ENCODE measurements around the gene SEMA3F. TPM values are rescaled to one million over a fixed set of nuclear protein-coding genes. Genes with fewer than 3 reads are reported as not detected.

The SEMA3F gene
- total RNA-seq, 4 donors from 2014 or later = 5.2 to 40.1 (median 7.5) TPM

DNA sequence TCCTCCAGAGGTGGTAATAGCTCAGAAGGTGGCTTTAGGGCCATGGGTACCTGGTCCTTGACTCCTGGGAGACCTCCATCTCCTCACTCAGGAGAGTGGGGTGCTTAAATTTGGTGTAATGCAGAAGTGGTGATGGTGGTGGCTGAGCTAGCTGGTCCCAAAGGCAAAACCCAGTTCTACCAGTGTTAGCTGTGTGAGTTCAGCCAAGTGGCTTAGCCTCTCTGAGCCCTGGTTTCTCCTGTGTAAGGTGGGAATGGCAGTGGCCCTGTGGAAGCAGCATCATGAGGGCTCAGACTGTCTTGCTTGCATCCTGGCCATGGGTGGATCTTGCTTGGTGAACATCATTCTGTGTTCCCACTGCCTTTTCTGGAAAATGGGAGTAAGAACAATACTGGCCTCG is 9.4 kb downstream of the SEMA3F start:
- TF ChIP-seq, protein P1, sequence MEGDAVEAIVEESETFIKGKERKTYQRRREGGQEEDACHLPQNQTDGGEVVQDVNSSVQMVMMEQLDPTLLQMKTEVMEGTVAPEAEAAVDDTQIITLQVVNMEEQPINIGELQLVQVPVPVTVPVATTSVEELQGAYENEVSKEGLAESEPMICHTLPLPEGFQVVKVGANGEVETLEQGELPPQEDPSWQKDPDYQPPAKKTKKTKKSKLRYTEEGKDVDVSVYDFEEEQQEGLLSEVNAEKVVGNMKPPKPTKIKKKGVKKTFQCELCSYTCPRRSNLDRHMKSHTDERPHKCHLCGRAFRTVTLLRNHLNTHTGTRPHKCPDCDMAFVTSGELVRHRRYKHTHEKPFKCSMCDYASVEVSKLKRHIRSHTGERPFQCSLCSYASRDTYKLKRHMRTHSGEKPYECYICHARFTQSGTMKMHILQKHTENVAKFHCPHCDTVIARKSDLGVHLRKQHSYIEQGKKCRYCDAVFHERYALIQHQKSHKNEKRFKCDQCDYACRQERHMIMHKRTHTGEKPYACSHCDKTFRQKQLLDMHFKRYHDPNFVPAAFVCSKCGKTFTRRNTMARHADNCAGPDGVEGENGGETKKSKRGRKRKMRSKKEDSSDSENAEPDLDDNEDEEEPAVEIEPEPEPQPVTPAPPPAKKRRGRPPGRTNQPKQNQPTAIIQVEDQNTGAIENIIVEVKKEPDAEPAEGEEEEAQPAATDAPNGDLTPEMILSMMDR (IDR thresholded peaks at IDR 0.05 in 4 of 5, conservative IDR thresholded peaks at IDR 0.05 in 1 of 5) = no peak
- no peak for TF ChIP-seq POLR2A (IDR thresholded peaks at IDR 0.05)
- no peak for ATAC-seq
- Histone ChIP-seq H3K4me3 (no peak overlapping the region), H3K9me3 (no peaks in the 10 kb centered on the region), H3K27me3 (no peaks in the 10 kb centered on the region), H3K4me1 (peaks cover 57 to 82% of the 10 kb centered on the region in 2 donors), H3K36me3 (no peaks in the 10 kb centered on the region), H3K27ac (peak overlapping the region; percentile 75 to 82 (median 78))
- intact Hi-C loops (cut with DNase I; ENCODE audit: low total_unique reads) (no loop called here), in situ Hi-C loops (cut with MboI; ENCODE audit: low sequenced_read_pairs in 4 of 4) (no loop called here)
- DNase-seq = no peak

DNA sequence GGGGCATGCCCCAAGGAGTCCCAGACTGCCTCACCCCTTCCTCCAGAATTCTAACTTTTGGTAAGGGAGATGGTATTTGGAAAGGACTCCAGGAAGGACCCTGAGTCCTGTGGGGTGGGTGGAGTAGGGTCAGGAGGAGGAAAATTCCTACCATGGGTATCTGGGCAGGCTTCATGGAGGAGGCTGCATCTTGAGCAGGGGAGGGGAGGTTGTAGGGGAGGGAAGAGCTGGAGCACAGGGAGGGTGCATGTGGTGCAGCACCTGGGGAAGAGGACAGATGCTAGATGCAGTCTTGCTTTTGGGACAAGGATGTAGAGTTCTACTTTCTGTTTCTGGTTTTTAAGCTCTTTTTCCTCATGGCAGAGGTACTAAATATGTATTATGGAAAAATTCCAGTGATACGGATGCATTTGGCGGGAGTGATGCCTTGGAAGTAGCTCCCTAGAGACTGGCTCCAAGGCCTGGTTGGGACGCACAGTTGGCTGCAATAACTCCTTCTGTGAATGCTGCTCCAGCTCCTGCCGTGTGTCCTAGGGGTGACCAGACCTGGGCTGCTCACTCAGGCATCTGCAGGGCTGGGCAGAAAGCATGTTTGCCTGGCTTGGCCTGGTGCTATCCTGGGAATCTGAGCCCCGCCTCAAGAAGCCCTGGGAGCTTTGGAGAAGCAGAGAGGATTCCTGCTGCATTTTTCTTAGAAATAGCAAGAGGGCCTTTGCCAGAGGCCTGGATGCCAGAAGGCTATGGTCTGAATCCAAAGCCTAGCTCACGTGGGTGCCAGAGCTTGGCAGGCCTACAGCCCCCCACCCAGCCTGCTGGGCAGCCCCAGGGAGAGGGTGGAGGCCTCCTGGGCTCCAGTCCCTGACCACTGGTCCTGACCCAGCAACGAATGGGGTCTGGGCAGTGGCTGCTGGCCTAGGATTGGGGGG is 10.1 kb downstream of the SEMA3F start:
- Histone ChIP-seq H3K4me3 (peak overlapping the region in 1 of 4 donors; percentile 17), H3K9me3 (no peaks in the 10 kb centered on the region), H3K27me3 (no peaks in the 10 kb centered on the region), H3K4me1 (peaks cover 64 to 86% of the 10 kb centered on the region in 2 donors), H3K27ac (peak overlapping the region; percentile 75 to 82 (median 78)), H3K36me3 (no peaks in the 10 kb centered on the region)
- DNase-seq (no peak), ATAC-seq (peak in 1 of 2 donors; percentile 12)
- in situ Hi-C loops (cut with MboI; ENCODE audit: low sequenced_read_pairs in 4 of 4) = no loop called here
- no peak for TF ChIP-seq POLR2A (IDR thresholded peaks at IDR 0.05)
- TF ChIP-seq, protein P1 (IDR thresholded peaks at IDR 0.05 in 4 of 5, conservative IDR thresholded peaks at IDR 0.05 in 1 of 5) = no peak
- intact Hi-C loops (cut with DNase I; ENCODE audit: low total_unique reads) = no loop called here

DNA sequence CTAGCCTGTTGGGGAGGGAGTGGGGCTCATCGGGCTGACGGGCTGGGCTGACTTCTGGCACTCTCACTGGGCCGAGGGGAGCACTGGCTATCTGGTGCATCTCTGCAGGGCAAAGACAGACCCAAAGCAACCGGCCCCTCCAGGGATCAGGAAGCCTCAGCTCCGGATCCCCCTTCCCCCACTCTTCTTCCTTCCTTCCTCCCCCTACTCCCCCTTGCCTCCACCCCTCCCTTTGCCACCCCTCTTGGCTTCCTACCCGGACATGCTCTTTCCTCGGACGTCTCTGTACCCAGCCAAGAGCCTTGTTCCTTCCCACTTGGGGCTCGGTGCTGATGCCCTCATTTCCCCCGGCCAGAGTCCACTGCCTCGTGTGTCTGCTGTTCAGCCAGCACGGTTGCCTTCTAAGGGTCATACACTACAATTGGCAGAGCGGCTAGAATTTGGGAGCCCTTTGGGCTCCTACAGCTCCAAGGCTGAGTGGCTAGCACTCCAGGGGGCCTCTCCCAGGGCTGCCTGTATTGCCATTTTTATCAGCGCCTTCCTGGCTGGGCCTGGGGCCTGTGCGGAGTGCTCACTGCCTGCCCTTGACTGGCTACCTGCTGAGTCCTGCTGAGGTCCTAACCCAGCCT is 10.9 kb downstream of the SEMA3F start:
- Histone ChIP-seq H3K4me1 (peaks cover 72 to 90% of the 10 kb centered on the region in 2 donors), H3K9me3 (no peaks in the 10 kb centered on the region), H3K27me3 (no peaks in the 10 kb centered on the region), H3K4me3 (no peak overlapping the region), H3K36me3 (no peaks in the 10 kb centered on the region), H3K27ac (peak overlapping the region; percentile 75 to 82 (median 78))
- intact Hi-C loops (cut with DNase I; ENCODE audit: low total_unique reads) (no loop called here), in situ Hi-C loops (cut with MboI; ENCODE audit: low sequenced_read_pairs in 4 of 4) (no loop called here)
- TF ChIP-seq, protein P1 (IDR thresholded peaks at IDR 0.05 in 4 of 5, conservative IDR thresholded peaks at IDR 0.05 in 1 of 5) = no peak
- TF ChIP-seq POLR2A (IDR thresholded peaks at IDR 0.05) = no peak
- ATAC-seq (no peak), DNase-seq (no peak)

DNA sequence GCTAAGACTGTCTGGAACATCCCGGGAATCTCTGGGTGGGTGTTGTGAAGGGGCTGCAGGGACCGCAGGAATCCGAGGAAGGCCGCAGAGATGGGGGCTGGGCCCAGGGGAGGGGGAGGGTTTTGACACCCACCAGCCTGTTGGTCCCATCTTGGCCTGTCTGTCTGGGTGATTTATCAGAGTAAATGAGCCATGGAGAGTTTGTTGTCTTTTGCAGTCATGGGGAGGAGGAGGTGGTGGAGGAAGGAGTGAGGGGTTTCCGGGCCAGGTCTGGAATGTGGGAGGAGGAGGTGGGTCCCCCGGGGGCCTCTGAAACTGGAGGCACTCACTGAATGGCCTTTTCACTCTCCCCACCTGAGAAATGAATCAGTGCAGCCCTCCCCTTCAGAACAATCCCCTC is 11.5 kb downstream of the SEMA3F start:
- Histone ChIP-seq H3K27ac (peak overlapping the region; percentile 75 to 82 (median 78)), H3K4me1 (peaks cover 78 to 90% of the 10 kb centered on the region in 2 donors), H3K27me3 (no peaks in the 10 kb centered on the region), H3K9me3 (no peaks in the 10 kb centered on the region), H3K36me3 (no peaks in the 10 kb centered on the region), H3K4me3 (no peak overlapping the region)
- intact Hi-C loops (cut with DNase I; ENCODE audit: low total_unique reads) (no loop called here), in situ Hi-C loops (cut with MboI; ENCODE audit: low sequenced_read_pairs in 4 of 4) (no loop called here)
- TF ChIP-seq, protein P1 (IDR thresholded peaks at IDR 0.05 in 4 of 5, conservative IDR thresholded peaks at IDR 0.05 in 1 of 5) = no peak
- TF ChIP-seq POLR2A (IDR thresholded peaks at IDR 0.05) = no peak
- DNase-seq (no peak), ATAC-seq (no peak)

All from gastrocnemius medialis (tissue), 4 donors.